PC-3 (cell line): ENCODE data around the gene STX8.

Source experiments
- CTCF ChIP-seq: fragments of 300-600 bp; sonication (generic); conservative IDR thresholded peaks from 2 replicates; pipeline ENCODE4 v1.5.1; 2017; ENCODE audit warnings: antibody characterized with exemption, low read depth, mild to moderate bottlenecking, low read length
- EZH2 ChIP-seq: fragments of 300-600 bp; sonication (generic); IDR thresholded peaks from one replicate; pipeline ENCODE4 v1.6.1; 2017; ENCODE audit warnings: antibody characterized with exemption, mild to moderate bottlenecking, low read length; ENCODE audit not compliant: unreplicated experiment
- EZH2phosphoT487 ChIP-seq: fragments of 300-600 bp; sonication (generic); IDR thresholded peaks from 2 replicates; pipeline ENCODE4 v1.6.1; 2018; ENCODE audit warnings: mild to moderate bottlenecking, antibody characterized with exemption, low read length, borderline replicate concordance

GRCh38 chr17:9242983-9243382 is 332.6 kb downstream of the STX8 start:
- TF ChIP-seq CTCF (no peak), EZH2 (no peak), EZH2phosphoT487 (no peak)
